SHP77 (cell line): Measurements from ENCODE around the gene CD300A.

Experiments used
- DNase-seq, 2 experiments: peaks; one replicate each; lab custom pipeline; 2025; lab: John Stamatoyannopoulos, UW

The CD300A gene

GRCh38 chr17:74454197-74455024 lies 12.0 kb upstream of the CD300A start:
- DNase-seq: peak; percentile 69 to 85

GRCh38 chr17:74455025-74455545 lies 11.3 kb upstream of the CD300A start:
- no peak for DNase-seq

GRCh38 chr17:74455821-74456220 lies 10.6 kb upstream of the CD300A start:
- no peak for DNase-seq

GRCh38 chr17:74457146-74457819 lies 9.2 kb upstream of the CD300A start:
- DNase-seq: peak; percentile 57 to 71

- no peak for DNase-seq
Measured at GRCh38 chr17:74457820-74458166, 8.6 kb upstream of the CD300A start.

GRCh38 chr17:74458835-74459234 lies 7.6 kb upstream of the CD300A start:
- DNase-seq: no peak

- no peak for DNase-seq
Measured at GRCh38 chr17:74459622-74460021, 6.8 kb upstream of the CD300A start.

GRCh38 chr17:74460241-74460640 lies 6.2 kb upstream of the CD300A start:
- no peak for DNase-seq

GRCh38 chr17:74460996-74461395 lies 5.4 kb upstream of the CD300A start:
- DNase-seq: no peak

- no peak for DNase-seq
Measured at GRCh38 chr17:74461611-74462010, 4.8 kb upstream of the CD300A start.

- DNase-seq: no peak
Measured at GRCh38 chr17:74464730-74465377, 1.6 kb upstream of the CD300A start.

GRCh38 chr17:74465378-74466110 lies 890 bp upstream of the CD300A start:
- no peak for DNase-seq

GRCh38 chr17:74466828-74467184 lies 372 bp downstream of the CD300A start:
- no peak for DNase-seq

GRCh38 chr17:74467221-74467951 lies 952 bp downstream of the CD300A start:
- no peak for DNase-seq

GRCh38 chr17:74471341-74471740 lies 4.9 kb downstream of the CD300A start:
- no peak for DNase-seq

- no peak for DNase-seq
Measured at GRCh38 chr17:74472890-74473289, 6.5 kb downstream of the CD300A start.

GRCh38 chr17:74473294-74473693 lies 6.9 kb downstream of the CD300A start:
- no peak for DNase-seq

- DNase-seq: no peak
Measured at GRCh38 chr17:74474043-74474792, 7.8 kb downstream of the CD300A start.

GRCh38 chr17:74475189-74475588 lies 8.8 kb downstream of the CD300A start:
- no peak for DNase-seq

GRCh38 chr17:74477411-74477810 lies 11.0 kb downstream of the CD300A start:
- no peak for DNase-seq
